DMS114 treated with DMSO at 0.1 percent for 48 hours (cell line): Measurements from ENCODE around the gene NUP107.
"Not testable (repeated sequence)": the region's sequence is repeated elsewhere in the genome, so short reads cannot be mapped to it uniquely, and the experiment has no call there.

ENCODE experiments used
- DNase-seq: peaks from one replicate; lab custom pipeline; 2025; ENCODE audit not compliant: unreplicated experiment; lab: John Stamatoyannopoulos, UW

NUP107 gene

DNA sequence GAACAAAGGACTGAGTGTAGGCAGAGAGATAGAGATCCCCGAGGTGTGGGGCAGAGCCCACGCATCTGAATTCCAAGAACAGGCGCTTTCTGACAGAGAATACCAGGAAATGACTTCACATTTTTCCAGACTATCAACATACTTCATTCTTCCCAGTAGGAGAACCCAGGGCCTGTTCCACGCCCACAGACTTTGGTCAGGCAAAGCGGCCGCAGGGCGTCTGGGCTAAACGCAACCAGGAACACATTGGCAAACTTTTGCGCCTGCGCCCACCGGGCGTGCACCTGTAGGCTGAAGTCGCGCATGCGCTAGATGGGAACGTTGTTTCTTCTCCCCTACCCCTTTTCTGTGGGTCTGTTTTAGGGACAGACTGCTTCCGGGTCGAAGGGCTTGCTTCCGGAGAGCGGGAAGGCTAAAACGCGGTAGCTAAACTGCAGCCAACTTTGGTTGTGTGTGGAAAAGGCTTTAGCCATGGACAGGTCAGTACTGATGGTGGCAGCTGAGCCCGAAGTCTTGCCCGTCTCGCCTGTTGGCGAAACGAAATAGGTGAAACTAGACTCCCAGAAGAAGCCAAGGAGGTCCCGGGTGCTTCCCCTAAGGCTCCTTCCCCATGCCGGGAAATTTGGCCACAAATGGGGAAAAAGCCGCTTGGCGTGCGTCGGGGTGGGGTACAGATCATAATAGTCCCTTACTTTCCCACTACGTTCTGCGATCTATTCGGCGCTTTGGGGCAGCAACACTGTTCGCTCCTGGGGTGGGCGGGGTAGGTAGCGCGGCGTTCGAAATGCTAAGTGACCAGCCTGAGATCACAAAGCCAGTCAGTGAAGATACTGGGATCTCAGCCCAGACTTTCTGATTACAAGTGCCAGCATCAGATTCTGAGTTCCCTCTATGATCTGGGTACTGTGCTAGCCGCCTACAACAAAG, at the start of gene NUP107:
NUP107 (plus strand) TSS at position 384 of the 927 bp plus-strand sequence; CDS start at position 472, 88 bp downstream.
- peak; percentile 95 for DNase-seq

DNA sequence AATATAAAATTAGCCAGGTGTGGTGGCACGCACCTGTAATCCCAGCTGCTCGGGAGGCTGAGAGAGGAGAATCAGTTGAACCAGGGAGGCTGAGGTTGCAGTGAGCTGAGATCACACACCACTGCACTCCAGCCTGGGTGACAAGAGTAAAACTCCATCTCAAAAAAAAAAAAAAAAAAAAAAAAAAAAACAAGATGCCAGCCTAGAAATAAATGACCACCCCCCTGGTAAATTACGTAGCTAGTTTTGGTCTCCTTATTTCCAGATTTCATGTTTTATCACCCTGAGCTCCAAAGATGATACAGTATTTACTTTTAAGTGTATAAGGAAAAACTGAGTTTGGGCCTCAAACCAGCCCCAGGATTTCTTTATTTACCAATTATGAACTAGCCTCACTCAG, 49.3 kb upstream of the NUP107 start:
- not testable (repeated sequence) for DNase-seq

- DNase-seq: no peak
These were observed 48.6 kb upstream of the NUP107 start for GRCh38 chr12:68638171-68638570.

DNA sequence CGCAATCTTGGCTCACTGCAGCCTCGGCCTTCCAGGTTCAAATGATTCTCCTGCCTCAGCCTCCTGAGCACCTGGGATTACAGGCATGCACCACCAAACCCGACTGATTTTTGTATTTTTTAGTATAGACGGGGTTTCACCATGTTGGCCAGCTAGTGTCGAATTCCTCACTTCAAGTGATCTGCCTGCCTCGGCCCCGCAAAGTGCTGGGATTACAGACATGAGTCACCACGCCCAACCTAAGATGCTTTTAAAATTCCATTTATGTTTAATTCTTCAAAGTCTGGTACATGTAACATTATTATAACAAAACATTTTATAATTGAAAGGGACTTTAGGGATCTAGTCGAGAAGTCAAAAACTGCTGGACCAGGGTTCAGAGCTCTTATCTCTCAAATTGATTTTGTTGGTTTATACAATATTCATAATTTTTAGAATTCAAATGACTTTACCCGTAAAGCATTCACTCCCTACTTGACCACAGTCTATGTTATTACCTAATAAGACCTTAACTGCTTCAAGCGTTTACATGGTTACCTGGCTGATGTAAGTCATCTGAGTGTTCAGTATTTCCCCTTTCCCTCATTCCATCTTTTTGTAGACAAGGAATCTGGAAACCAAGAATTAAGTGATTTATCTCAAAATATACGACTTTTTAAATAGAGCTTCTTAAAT, 47.9 kb upstream of the NUP107 start:
- no peak for DNase-seq

DNA sequence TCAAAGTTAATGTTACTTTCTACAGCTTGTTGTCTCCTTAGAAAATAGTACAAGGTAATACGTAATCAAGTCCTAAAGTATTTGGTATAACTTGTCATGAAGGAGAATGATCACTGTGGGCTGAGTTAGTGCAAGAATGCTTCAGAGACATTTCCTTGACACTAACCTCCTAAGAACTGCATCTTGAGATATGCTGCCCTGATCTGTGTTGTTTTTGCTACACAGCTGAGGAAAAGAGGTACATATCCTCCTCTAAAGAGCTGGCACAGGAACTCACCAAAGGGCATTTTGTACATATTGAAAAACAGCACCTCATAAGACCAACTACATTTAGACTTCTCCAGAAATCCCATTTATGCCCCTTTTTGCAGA, 47.4 kb upstream of the NUP107 start:
- no peak for DNase-seq

- no peak for DNase-seq
These were observed 45.6 kb upstream of the NUP107 start for GRCh38 chr12:68641138-68641537.

DNA sequence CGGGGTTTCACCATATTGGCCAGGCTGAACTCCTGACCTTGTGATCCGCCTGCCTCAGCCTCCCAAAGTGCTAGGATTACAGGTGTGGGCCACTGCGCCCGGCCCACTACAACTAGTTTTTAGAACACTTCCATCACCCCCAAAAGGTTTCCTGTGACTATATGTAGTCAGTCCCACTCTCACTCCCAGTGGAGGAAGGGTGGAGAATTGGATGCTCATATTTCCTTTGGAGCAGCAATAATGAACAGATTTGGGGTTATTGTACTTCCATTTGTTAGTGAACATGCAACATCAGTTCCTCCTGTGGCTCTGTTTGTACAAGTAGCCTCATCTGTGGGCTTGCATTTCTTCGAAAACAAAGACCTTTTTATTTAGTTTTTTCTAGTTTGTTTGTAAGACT, 40.3 kb upstream of the NUP107 start:
- DNase-seq: no peak

GRCh38 chr12:68647507-68647906, 39.3 kb upstream of the NUP107 start:
- no peak for DNase-seq

- DNase-seq: no peak
These were observed 38.6 kb upstream of the NUP107 start for GRCh38 chr12:68648179-68648578.

DNA sequence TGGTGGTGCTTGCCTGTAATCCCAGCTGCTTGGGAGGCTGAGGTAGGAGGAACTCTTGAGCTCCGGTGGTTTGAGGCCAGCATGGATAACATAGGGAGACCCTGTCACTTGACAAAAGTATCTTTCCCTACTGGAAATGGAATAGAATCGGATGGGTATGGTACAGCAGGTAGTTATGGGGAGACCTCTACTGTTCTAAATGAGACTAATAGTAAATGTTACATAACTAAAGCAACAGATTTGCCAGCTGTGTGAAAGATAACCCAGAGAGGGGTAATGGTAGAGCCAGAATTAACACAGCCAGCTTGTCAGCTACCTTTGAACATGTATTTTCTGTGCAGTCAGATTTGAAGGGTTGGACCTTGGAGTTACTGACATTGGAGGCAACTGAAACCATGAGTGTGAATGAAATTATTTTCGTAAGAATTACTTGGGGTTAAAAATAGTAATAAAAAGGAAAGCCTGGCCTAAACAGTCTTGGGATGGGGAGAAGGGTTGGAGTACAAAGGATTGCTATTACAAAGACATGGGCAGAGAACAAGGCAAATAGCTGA, 21.7 kb upstream of the NUP107 start:
- no peak for DNase-seq

- DNase-seq: no peak
These were observed 19.5 kb upstream of the NUP107 start for GRCh38 chr12:68667291-68667690.

DNA sequence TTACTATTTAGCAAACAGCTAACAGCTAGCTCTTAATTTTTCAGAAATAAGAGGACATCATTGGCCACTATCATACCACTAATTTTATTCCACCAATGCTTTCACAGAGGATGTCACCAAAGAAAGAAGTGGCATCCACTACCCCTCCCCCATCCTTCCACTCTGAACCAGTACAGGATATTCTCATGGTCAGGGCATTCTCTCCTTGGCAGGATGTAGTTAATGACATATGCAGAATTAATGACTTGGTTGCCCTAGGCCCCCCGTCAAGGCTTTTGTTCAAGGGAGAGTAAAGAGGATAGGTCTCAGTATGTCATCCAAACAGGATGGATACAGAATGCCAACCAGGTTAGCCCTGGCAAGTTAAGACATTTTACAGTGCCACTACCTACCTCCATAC, 18.9 kb upstream of the NUP107 start:
- no peak for DNase-seq

DNA sequence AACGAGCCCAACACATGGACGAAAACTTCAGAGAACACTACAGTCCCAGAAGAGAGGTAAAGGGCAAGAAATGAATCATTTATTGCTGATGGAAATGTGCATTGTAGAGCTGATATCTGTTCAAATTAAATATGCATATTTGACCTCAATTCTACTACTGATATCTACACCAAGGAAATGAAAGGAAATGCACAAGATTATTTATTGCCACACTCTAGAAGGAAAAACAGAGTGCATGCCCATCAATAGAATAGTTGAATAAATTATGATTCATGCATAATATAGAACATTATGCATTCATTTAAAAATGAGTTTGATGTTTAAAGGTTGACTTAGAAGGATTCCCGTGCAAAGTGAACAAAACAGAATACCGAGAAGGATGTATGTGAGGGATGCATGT, 15.6 kb upstream of the NUP107 start:
- no peak for DNase-seq

GRCh38 chr12:68673788-68674187, 13.0 kb upstream of the NUP107 start:
- DNase-seq: no peak

- no peak for DNase-seq
These were observed 12.4 kb upstream of the NUP107 start for GRCh38 chr12:68674376-68674775.

DNA sequence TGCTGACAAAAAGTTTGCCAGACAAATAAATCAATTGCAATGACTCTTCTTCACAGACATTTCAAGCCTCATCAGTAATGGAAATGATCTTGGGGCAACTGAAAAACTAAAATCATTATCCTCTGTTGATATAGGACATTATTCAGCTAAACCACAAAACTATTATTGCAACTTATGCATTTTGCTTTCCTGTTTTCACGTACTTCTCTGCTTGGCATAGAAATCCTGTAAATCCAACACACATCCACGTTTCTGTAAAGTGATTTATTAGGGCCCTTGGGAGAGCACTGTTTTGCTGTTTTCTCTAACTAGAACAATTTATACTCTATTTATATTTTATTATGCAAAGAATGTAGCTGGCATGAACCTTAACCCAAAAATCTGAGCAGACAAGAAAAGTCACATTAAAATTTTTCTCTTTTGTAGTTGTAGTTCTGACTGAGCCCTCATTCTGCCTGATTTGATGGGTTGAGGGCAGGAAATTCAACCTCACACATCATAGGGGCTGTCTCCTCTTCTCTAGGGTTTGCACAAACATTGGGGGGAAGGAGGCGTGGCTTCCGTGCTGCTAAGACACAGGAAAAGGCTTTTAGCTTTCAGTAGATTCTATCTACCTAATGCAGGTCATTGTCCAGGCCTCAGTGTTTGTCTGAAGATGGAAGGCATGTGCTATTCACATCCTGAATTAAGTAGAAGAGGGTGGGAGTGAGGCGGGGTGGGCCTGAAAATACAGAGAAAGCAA, 11.5 kb upstream of the NUP107 start:
- no peak for DNase-seq

GRCh38 chr12:68676854-68677253, 9.9 kb upstream of the NUP107 start:
- not testable (repeated sequence) for DNase-seq

DNA sequence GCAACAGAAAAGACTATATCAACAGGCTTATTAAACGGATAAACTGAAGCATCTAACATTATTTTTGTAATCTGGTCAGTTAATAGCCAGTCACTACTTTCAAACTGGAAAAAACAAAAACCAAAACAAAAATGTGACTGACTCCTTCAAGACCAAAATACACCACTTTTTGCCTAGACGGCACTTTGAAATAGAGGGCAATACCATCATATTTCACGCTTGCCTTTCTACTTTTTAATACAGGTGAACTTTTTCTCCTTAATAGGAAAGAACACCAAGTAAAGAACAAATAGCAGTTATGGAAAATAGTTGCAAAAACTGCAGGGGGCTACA, 550 bp upstream of the NUP107 start:
- DNase-seq: no peak

DNA sequence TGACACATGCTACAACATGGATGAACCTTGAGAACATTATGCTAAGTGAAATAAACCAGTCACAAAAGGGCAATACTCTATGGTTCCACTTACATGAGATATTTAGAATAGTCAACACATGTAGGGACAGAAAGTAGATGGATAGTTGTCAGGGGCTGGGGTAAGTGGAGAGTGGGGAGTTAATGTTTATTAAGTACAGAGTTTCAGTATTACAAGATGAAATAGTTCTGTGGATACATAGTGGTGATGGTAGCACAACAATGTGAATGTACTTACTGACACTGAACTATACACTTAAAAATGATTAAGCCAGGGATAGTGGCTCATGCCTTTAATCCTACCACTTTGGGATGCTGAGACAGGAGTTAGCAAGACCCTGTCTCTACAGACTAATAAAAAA, 8.7 kb downstream of the NUP107 start:
- no peak for DNase-seq

GRCh38 chr12:68699486-68699885, 12.7 kb downstream of the NUP107 start:
- DNase-seq: no peak

GRCh38 chr12:68727776-68728175, 41.0 kb downstream of the NUP107 start:
- DNase-seq: no peak
